Embryonic facial prominence (tissue), 1 donor: ENCODE results near the gene ZNF621.

Experiments used
- DNase-seq: peaks from one replicate; pipeline ENCODE4 v3.0.0-alpha.2; 2016; ENCODE audit errors: extremely low spot score

Gene ZNF621

GRCh38 chr3:40524568-40525285, at the start of gene ZNF621:
TSS of gene ZNF621 (plus strand) at chr3:40524960. CDS start at chr3:40525841, 881 bp downstream.
- peak; percentile 21 for DNase-seq

GRCh38 chr3:40476478-40477470, 48.0 kb upstream of the ZNF621 start, which contains the start of gene ZNF619:
TSS of gene ZNF619 (plus strand) at chr3:40477122. CDS start at chr3:40477980, 858 bp downstream.
- peak; percentile 10 for DNase-seq

- no peak for DNase-seq
Observed at GRCh38 chr3:40477666-40478065, 47.1 kb upstream of the ZNF621 start.

GRCh38 chr3:40487172-40487571, 37.6 kb upstream of the ZNF621 start:
- DNase-seq: no peak

- DNase-seq: no peak
Observed at GRCh38 chr3:40490916-40491315, 33.8 kb upstream of the ZNF621 start.

GRCh38 chr3:40494698-40495097, 30.1 kb upstream of the ZNF621 start:
- DNase-seq: no peak

- no peak for DNase-seq
Observed at GRCh38 chr3:40497288-40497687, 27.5 kb upstream of the ZNF621 start.

- no peak for DNase-seq
Observed at GRCh38 chr3:40499952-40500351, 24.8 kb upstream of the ZNF621 start.

GRCh38 chr3:40502034-40502433, 22.7 kb upstream of the ZNF621 start:
- no peak for DNase-seq

GRCh38 chr3:40504636-40505430, 19.9 kb upstream of the ZNF621 start:
- no peak for DNase-seq

GRCh38 chr3:40505599-40506462, 18.9 kb upstream of the ZNF621 start, which contains the start of gene ZNF620:
TSS of gene ZNF620 (plus strand) at chr3:40506039. CDS start at chr3:40506353, 314 bp downstream.
- DNase-seq: peak; percentile 63

- DNase-seq: no peak
Observed at GRCh38 chr3:40511031-40511718, 13.6 kb upstream of the ZNF621 start.

- no peak for DNase-seq
Observed at GRCh38 chr3:40516201-40516600, 8.6 kb upstream of the ZNF621 start.

GRCh38 chr3:40518067-40518466, 6.7 kb upstream of the ZNF621 start:
- no peak for DNase-seq

- no peak for DNase-seq
Observed at GRCh38 chr3:40518848-40519247, 5.9 kb upstream of the ZNF621 start.

GRCh38 chr3:40521254-40521653, 3.5 kb upstream of the ZNF621 start:
- no peak for DNase-seq

- DNase-seq: no peak
Observed at GRCh38 chr3:40523781-40524180, 979 bp upstream of the ZNF621 start.

GRCh38 chr3:40524222-40524567, 565 bp upstream of the ZNF621 start:
- DNase-seq: no peak

- no peak for DNase-seq
Observed at GRCh38 chr3:40528426-40528825, 3.7 kb downstream of the ZNF621 start.

GRCh38 chr3:40532252-40532651, 7.5 kb downstream of the ZNF621 start:
- no peak for DNase-seq
